Umbilical cord (tissue), 2 donors: Measurements from ENCODE around the gene RAI1. TPM values are rescaled to one million over a fixed set of nuclear protein-coding genes. Genes with fewer than 3 reads are reported as not detected.
A peak's percentile ranks its signal among the peaks of the same experiment; 100 is the strongest.
"Not testable (repeated sequence)": the region's sequence is repeated elsewhere in the genome, so short reads cannot be mapped to it uniquely, and the experiment has no call there.

Experiments
- DNase-seq: peaks from one replicate; pipeline ENCODE4 v3.0.0-alpha.2; 2015; ENCODE audit warnings: low spot score
- total RNA-seq: library from RNA; depleted of rRNA; stranded (reverse); fragments of >200 nt; gene quantifications from one replicate; pipeline ENCODE4 v1.2.3, GENCODE V29; 2014; ENCODE audit warnings: low replicate concordance; ENCODE audit not compliant: insufficient read depth

The RAI1 gene
- total RNA-seq, 1 donor from 2014 or later, result 6.3 TPM

DNA sequence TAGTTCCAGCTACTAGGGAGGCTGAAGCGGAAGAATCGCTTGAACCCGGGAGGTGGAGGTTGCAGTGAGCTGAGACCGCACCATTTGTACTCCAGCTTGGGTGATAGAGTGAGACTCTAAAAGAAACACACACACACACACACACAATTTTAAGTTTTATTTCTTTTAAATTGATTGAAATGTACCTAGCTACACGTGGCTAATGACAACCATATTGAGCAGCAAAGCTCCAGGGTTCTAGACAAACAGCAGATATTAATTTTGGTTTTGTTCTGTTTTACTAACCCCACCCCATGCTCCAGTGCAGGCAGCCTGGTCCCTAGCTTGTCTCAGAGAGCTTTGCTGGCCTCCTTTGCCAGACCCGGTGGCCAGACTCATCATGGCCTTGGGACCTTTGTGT, 16.0 kb upstream of the RAI1 start:
- no peak for DNase-seq

DNA sequence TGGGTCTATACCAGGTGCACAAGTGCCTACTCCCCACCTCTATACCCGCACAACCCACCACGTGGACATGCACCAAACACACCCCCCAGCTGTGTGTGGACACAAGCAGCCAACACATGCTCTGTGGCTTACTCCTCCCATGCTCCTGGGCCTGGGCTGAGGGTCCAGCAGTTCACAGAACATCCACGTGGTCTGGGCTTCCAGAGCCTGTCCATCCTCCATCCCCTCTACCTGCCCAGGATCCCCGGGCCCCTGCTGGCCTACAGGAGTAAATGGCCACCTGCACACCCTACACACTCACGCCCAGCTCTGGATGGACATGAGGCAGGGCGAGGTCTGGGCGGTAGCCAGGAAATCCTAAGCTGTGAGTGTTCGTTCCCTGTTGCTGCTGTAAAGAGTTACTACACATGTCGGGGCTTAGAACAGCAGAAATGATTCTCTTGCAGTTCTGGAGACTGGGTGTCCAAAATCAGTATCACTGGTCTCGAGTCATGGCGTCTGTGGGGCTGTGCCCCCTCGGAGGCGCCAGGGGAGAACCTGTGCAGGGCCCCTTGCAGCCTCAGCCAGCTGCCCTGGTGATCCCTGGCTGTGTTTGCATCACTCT, 15.0 kb upstream of the RAI1 start:
- DNase-seq, result peak; percentile 53

DNA sequence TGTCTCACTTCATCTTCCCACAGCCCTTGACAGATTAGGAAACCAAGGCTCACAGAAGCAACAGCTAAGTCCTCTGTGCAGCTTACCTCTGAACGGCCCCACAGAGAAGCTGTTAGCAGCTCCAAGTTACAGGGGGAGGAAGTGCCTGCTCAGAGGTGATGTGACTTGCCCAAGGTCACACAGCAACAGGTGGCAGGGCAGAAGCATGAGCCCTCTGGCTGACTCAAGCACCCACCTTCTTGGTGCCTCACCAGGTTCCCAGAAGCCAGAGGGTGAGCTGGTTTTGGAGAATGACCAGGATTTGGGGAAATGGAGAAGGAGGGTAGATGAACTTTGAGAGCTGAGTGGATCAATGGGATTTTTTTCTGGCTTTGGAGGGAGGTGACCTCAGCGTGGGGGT, 14.0 kb upstream of the RAI1 start:
- DNase-seq, result no peak

DNA sequence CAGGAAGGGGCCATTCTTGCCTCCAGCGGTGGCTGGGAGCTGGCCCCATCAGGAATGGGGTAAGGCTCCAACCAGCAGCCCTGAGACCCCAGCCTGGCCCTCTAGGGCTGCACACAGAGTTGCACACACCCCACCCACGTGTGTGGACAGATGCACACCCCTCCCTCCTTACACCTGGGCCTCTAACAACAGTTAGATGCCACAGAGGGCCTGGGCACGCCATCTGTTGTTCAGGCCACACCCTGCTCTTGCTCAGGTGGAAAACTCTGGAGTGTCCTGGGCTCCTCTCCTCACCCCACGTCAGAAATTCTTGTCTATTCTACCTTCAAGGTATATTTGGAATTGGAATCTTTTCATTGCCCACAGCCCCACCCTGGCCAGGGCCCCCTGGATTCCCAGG, 13.3 kb upstream of the RAI1 start:
- DNase-seq, result no peak

DNA sequence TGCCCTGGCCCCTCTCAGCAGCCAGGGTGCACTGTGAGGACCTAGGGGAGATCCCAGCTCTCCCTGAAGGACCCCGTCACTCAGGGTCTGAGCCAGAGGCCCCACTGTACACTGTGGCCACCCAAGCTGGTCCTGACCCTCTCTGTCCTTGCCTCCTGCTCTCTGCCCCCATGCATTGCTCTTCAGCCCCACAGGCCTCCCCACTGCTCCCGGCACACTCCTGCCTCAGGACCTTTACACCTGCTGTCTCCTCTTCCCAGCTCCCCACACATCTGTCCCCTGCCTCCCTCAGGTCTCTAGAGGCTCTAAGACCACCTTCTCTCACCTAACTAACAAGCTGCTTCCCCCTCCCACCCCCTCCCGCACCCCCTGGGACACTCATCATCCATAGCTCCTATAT, 12.9 kb upstream of the RAI1 start:
- no peak for DNase-seq

DNA sequence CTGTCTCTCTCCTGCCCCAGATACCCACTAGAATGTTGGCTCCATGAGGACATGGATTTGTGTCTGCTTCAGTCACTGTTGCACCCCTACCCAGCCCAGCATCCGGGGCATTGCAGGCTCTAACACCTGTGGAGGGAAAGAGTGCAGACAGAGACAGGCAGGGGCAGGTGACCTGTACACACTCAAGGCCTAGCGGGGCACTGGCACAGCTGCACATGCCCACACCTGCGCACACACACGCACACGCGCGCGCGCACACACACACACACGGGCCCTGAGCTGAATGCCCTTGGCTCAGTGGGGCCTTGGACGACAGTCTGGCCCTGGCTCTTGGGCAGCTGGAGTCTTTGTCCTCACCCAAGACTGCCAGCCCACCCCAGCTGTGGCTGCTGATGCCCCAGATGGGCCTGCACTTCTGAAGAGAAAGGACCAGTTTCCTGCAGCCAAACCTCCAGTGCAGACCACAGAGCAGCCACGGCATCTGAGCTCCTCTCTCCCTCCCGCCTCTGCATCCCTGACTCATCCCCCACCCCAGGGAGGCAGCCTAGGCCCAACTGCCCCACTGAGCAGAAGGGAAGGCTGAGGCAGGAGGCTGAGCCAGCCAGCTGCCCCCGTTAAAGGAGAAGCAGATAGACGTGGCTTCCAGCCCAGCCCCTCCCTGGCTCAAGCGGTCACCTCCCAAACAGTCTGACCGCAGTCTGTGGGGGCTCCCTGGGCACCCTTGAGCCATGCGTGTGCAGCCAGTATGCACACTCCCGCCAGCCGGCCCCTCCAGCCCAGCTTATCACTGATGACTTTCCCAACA, 12.3 kb upstream of the RAI1 start:
- DNase-seq, result no peak

DNA sequence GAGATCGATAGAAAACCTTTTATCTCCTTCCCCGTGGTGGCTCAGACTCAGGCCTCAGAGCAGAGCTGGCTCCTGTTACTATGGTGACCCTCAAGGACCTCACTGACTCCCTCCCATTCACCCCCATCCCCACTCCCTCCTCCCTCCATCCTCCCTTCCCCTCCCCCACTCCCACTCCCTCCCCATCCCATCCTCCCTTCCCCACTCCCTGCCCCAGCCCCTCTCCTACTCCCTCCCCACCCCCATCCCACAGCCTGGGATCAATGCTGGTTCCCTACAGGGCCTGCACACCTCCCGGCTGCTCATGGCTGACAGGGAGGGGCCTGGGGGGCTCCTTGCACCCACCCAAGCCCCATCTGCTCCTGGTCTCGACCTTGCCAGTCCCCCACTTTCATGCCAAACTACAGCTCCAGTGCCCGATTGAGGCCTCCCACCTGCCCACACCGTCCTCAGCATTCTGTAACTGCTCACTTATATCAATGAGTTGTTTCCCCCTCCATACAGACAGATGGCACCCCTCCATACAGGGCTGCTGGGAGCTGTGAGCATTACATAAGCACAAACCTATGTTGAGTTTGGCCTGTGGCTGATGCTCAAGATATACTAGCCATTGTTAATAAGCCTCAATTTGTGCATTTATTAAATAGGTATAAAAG, 11.6 kb upstream of the RAI1 start:
- no peak for DNase-seq

DNA sequence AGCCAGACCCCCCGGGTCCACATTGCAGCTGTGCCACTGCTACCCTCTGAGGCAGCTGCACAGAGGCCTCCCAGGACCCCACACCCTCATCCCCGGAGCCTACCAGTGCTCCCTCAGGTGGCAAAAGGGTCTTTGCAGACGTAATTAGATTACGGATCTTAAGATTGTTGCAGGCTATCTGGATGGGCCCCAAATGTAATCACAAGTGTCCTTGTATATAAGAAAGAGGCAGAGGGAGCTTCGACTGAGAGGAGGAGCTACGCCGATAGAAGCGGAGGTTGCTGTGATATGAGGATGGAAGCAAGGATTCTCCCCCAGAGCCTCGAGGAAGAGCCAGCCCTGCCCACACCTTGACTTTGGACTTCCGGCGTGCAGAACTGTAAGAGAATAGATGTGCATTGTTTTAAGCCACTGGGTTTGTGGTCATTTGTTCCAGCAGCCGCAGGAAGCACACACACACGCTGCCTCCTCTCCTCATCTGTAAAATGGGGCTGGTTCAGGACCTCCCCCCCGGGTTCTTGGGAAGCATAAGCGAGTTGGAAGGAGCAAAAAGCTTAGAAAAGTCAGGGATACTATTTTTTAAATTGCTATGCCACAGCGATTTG, 10.5 kb upstream of the RAI1 start:
- no peak for DNase-seq

DNA sequence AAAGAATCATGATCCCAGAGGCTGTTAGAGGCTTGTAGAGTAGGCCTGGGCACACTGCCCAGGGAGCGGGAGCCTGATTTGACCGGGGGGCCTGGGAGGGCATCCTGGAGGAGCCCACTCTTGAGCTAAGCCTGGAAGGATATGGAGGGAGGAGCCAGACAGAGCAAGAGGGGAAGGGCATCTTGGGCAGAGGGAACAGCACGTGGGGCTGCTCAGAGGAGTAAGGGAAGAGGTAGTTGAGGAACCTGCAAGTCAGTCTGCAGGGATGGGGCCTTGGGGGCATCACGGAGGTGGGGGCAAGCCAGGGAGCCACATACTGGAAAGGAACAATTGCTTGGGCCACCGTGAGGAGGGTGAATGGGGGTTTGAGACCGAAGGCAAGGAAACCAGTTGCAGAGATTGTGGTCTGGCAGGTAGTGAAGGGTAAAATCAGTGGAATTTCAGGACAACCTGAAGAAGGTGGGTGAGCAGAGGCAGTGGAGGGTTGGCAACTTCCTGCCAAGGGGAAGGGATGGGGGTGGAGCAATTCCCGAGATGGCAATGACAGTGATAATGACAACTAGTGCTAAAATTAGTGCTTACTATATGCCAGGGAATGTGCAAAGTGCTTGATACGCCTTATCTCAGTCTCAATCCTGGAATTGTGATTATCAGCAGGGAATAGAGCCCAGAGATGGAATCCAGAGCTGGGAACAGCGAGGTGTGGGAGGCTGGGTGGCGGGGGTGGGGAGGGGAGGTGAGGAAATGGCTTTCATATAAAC, 9.7 kb upstream of the RAI1 start:
- no peak for DNase-seq

DNA sequence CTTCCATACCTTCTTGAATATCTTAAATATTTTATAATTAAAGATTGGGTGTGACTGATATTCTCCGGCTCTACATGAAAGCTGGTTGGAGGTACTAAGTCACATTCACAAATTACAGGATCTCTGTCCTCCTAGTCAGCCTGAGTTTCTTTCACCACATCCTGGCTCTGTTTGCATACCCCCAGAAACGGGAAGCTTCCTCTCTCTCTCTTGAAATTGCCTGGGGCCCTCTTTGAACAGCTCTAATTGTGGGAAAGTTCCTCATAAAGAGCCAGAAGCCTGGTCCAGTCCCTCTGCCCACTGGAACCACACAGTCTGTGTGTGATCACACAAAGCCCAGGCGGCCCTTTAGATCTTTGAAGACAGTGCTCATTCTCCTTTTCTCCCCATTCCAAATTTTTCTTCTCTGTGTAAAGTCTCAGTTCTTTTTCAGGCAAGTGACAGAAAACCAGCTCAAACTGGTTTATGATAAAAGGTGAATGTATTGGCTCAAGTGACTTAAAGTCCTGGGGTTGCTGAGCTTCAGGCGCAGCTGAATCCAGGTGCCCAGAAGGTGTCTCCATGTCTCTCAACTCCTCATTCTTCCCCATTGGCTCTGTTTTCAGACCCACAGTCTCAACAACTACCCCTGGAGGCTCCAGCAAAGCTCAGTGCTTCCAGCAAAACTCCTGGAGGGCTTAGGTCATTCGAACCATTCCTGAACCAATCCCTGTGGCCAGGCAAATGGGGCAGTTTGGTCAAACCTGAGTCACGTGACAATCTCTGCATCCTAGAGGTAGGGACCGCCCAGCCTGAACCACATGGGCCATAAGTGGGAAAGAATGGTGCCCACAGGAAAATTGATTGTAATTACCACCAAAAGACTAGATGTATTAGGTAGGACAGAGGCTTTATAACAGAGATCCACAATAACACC, 8.5 kb upstream of the RAI1 start:
- no peak for DNase-seq

DNA sequence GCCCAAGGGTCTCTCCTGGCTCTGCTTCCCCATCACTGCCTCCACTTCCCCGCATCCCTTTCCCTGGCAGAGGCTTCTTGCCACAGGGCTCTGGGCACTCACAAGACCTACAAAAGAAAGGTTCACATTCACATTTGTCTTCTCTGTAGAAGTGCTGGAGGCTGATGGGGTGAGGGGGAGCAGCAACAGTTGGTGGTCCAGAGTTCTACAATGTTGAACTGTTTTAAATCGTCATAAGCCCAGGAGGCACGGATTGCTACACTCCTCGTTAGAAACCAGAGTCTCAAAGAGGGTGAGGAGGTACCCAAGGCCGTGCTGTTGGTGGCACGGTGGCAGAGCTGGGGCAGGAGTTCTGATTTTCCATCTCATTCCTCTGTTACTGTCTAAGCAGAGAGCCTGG, 5.8 kb upstream of the RAI1 start:
- DNase-seq, result no peak

DNA sequence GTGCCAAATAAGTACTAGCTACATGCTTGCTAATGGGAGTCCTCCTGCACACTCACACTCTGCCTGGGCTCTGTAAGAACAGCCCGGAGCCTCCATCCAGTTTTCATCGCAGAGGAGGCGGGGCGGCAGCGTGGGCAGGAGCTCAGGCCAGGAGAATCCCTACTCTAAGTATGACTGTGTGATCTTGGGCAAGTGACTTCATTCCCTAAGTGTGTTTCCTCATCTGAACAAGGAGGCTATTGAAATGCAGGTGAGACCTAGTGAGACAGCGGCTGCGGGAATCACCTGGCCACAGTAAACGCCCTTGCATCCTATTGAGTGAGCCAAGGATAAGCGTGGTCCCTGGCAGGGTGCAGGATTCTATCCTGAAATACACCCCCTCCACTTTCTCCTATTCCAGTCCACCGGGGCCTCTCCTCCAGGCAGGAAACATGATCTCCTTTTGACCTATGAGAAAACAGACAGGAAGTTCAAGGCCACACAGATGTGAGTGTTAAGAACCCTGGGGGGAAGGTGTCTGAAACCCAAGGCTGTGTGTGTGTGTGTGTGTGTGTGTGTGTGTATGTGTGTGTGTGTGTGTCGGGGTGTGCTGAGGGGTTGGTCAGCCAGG, 5.2 kb upstream of the RAI1 start:
- DNase-seq, result no peak

DNA sequence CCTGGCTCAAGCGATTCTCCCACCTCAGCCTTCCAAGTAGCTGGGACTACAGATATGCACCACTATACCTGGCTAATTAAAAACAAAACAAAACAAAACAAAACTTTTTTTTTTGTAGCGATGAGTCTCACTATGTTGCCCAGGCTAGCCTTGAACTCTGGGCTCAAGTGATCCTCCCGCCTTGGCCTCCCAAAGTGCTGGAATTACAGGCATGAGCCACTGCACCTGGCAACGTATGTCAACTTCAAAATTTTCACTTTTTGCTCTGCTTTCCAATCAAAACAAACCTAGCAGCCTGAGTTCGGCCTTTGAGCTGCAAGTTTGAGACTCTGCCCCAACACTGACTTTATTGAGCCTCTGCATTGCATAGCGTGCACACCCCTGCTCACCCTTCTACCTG, 4.5 kb upstream of the RAI1 start:
- no peak for DNase-seq

DNA sequence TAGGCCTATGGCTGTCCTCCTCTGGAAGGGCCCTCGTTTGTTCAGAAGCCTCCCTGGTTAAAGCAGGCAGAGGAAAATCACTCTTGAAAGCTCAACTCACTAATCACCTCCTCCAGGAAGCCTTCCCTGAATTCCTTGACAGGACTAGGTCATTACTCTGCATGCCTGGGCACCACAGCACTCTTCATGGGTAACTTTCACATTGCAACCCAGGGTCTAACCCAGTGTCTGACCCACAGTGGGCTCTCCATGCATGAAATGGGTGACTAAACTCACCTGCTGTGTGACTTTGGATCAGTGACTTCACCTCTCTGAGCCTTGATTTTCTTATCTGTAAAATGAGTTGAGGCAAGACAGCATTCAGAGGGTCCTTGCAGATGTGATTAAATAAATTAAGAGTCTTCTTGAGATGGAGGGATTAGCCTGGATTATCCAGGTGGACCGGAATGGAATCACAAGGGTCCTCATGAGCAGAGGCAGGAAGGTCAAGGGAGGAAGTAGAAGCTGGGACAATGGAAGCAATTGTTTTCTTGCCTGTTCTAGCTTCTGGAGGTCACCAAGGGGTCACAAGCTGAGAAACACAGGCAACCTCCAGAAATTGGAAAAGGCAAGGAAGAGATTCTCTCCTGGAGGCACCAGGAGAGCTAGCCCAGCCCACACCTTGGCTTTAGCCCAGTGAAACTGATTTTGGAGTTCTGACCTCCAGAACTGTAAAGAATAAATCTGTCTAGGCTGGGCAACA, 3.8 kb upstream of the RAI1 start:
- no peak for DNase-seq

DNA sequence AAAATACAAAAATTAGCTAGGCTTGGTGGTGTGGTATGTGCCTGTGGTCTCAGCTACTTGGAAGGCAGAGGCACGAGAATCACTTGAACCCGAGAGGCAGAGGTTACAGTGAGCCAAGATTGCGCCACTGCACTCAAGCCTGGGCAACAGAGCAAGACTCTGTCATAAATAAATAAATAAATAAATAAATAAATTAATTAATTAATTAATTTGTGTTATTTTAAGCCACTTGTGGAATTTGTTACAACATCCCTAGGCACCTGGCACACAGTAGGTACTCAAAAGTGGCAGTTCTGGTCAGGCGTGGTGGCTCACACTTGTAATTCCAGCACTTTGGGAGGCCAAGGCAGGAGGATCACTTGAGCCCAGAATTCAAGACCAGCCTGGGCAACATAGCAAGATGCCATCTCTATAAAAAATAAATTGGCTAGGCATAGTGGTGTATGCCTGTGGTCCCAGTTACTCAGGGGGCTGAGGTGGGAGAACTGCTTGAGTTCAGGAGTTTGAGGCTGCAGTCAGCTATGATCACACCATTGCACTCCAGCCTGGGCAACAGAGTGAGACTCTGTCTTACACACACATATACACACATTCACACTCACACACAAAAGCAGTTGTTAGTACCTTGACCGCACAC, 3.1 kb upstream of the RAI1 start:
- not testable (repeated sequence) for DNase-seq

DNA sequence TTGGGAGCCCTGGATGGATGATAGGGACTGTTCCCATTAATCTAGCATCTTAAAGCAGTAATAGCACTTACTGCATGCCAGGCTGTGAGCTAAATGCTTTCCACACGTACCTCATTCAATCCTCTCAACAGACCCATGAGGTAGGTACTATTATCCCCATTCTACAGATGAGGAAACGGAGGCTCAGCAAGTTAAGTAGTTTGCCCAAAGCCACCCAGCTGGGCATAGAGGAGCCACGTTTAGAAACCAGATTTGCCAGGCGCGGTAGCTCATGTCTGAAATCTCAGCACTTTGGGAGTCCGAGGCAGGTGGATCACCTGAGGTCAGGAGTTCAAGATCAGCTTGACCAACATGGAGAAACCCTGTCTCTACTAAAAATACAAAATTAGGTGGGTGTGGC, 2.0 kb upstream of the RAI1 start:
- DNase-seq, result no peak

DNA sequence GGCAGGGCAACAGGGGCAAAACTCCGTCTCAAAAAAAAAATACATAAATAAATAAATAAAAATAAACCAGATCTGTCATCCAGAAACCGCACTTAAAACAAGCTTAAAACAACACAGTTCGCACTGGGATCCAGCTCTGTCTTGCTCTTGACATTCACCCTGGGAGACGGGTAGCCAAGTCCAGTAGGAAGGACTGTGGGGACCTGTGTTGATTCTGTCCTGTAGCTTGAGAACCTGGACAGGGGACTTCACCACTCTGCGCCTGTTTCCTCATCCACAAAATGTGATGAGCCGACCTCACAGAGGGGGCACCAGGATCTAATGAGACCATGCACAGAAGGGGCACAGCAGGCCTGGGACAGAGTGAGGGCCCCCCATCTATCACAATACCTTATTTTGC, 1.5 kb upstream of the RAI1 start:
- no peak for DNase-seq

DNA sequence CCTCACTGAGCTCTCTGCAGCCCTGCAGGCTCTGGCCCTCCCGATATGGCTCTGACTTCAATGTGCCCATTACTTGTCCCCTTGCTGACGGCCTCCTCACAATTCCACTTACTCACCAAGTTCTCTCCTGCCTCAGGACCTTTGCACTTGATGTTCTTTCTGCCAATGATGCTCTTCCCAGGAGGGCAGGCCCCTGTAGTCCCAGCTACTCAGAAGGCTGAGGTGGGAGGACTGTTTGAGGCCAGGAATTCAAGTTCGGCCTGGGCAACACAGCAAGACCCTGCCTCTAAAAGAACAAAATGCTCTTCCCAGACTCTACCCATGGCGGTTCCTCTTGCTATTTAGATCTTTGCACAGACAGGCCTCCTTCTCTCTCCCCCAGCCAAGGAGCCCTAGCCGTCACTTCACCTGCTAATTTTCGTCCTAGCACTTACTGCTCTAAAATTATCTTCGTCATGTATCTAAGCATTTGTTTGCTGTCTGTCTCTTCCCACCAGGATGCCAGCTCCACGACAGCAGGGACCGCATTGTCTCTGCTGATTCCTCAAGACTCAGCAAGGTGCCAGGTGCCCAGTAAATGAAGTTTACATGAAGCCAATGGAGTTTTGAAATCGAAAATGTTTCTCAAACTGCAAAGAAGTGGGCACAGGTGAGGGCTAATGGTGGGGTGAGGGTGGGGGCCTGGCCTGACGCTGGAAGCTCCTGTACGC, 626 bp upstream of the RAI1 start:
- no peak for DNase-seq
